SK-N-SH treated with all-trans-retinoic acid at 6 μM for 48 hours (cell line): ENCODE measurements around the gene HECTD1.

Source experiments
- ARNTL ChIP-seq: fragments of 450-650 bp; formaldehyde crosslinking; IDR thresholded peaks from 2 replicates; pipeline ENCODE4 v1.5.0; 2020; ENCODE audit warnings: low read depth, mild to moderate bottlenecking, moderate library complexity, borderline replicate concordance
- CREB5 ChIP-seq: fragments of 250-450 bp; sonication (Bioruptor Pico); IDR thresholded peaks from 2 replicates; pipeline ENCODE4 v1.5.1; 2020; ENCODE audit warnings: low read depth, mild to moderate bottlenecking, moderate library complexity
- CSDC2 ChIP-seq: fragments of 250-450 bp; sonication (Bioruptor Pico); IDR thresholded peaks from 2 replicates; pipeline ENCODE4 v1.5.0; 2020; ENCODE audit warnings: mild to moderate bottlenecking, moderate library complexity
- PATZ1 ChIP-seq: fragments of 250-450 bp; sonication (Bioruptor Pico); IDR thresholded peaks from 2 replicates; pipeline ENCODE4 v1.8.0; 2020; ENCODE audit warnings: mild to moderate bottlenecking, moderate library complexity, borderline replicate concordance
- RARB ChIP-seq: fragments of 250-450 bp; sonication (Bioruptor Pico); IDR thresholded peaks from 2 replicates; pipeline ENCODE4 v1.8.0; 2021; ENCODE audit warnings: mild to moderate bottlenecking, moderate library complexity
- SNAI2 ChIP-seq: fragments of 250-450 bp; sonication (Bioruptor Pico); IDR thresholded peaks from 2 replicates; pipeline ENCODE4 v1.5.0; 2020; ENCODE audit warnings: mild to moderate bottlenecking, moderate library complexity
- TCF4 ChIP-seq: fragments of 250-450 bp; sonication (Bioruptor Pico); IDR thresholded peaks from 2 replicates; pipeline ENCODE4 v1.8.0; 2021; ENCODE audit warnings: mild to moderate bottlenecking, moderate library complexity, borderline replicate concordance
- TSHZ2 ChIP-seq: fragments of 250-450 bp; sonication (Bioruptor Pico); IDR thresholded peaks from 2 replicates; pipeline ENCODE4 v1.5.0; 2020; ENCODE audit warnings: mild to moderate bottlenecking, moderate library complexity
- ZFP3 ChIP-seq: fragments of 250-450 bp; sonication (Bioruptor Pico); IDR thresholded peaks from 2 replicates; pipeline ENCODE4 v1.5.0; 2020; ENCODE audit warnings: mild to moderate bottlenecking, moderate library complexity
- ZFP30 ChIP-seq: fragments of 450-650 bp; formaldehyde crosslinking; IDR thresholded peaks from 2 replicates; pipeline ENCODE4 v1.5.0; 2022; ENCODE audit warnings: mild to moderate bottlenecking, moderate library complexity

- TF ChIP-seq TCF4 = no peak
- no peak for TF ChIP-seq PATZ1 (CRISPR knock-in tag)
- no peak for TF ChIP-seq RARB (CRISPR knock-in tag)
- no peak for TF ChIP-seq ZFP3 (CRISPR knock-in tag)
- no peak for TF ChIP-seq TSHZ2 (CRISPR knock-in tag)
- no peak for TF ChIP-seq ZFP30 (CRISPR knock-in tag)
- no peak for TF ChIP-seq CREB5
- TF ChIP-seq CSDC2 (CRISPR knock-in tag) = no peak
- no peak for TF ChIP-seq ARNTL (CRISPR knock-in tag)
- no peak for TF ChIP-seq SNAI2 (CRISPR knock-in tag)
Observed at GRCh38 chr14:31090883-31091764, 116.5 kb downstream of the HECTD1 start.
